AG04450 (cell line): Measurements from ENCODE around the gene CSNK1G1. TPM values are rescaled to one million over a fixed set of nuclear protein-coding genes. Genes with fewer than 3 reads are reported as not detected.

Source experiments
- CTCF ChIA-PET: fragments of 300-600, 350-600 bp; formaldehyde crosslinking; extraction: SDS; loops from one replicate; lab custom pipeline; 2022; ENCODE audit warnings: antibody characterized with exemption, inconsistent platforms; lab: Charles Lee
- POLR2A ChIA-PET: fragments of 350-600 bp; formaldehyde crosslinking; extraction: SDS; loops from one replicate; lab custom pipeline; 2021; ENCODE audit warnings: antibody characterized with exemption, inconsistent platforms; lab: Yijun Ruan, JAX
- DNase-seq: peaks from one replicate; pipeline ENCODE4 v3.0.0-alpha.2; 2011; ENCODE audit warnings: low read depth, low spot score
- H3K27ac ChIP-seq: one replicate; pipeline ENCODE4 v1.5.1; 2012; ENCODE audit warnings: low read depth, low read length, control low read depth
- H3K27me3 ChIP-seq: one replicate; pipeline ENCODE4 v1.6.0; 2012; ENCODE audit warnings: low read length; ENCODE audit not compliant: control insufficient read depth, insufficient read depth
- H3K4me3 ChIP-seq: 2 replicates; pipeline ENCODE4 v1.5.1; 2011; ENCODE audit warnings: mild to moderate bottlenecking, low read depth, low read length, control low read depth
- H3K9me3 ChIP-seq: 2 replicates; pipeline ENCODE4 v1.5.1; 2012; ENCODE audit warnings: low read length; ENCODE audit not compliant: control insufficient read depth, insufficient read depth
- polyA plus RNA-seq: library from polyadenylated mRNA; depleted of rRNA; stranded (reverse); fragments of >200 nt; gene quantifications from 2 replicates; pipeline ENCODE4 v1.2.3, GENCODE V29; 2011
- TF ChIP-seq, protein P1 (sequence below): IDR thresholded peaks from 2 replicates; pipeline ENCODE4 v1.5.1; 2011; ENCODE audit warnings: low read depth, low read length, control low read depth, inconsistent platforms

Gene CSNK1G1
- polyA plus RNA-seq, 1 experiment: 24.3 TPM

DNA sequence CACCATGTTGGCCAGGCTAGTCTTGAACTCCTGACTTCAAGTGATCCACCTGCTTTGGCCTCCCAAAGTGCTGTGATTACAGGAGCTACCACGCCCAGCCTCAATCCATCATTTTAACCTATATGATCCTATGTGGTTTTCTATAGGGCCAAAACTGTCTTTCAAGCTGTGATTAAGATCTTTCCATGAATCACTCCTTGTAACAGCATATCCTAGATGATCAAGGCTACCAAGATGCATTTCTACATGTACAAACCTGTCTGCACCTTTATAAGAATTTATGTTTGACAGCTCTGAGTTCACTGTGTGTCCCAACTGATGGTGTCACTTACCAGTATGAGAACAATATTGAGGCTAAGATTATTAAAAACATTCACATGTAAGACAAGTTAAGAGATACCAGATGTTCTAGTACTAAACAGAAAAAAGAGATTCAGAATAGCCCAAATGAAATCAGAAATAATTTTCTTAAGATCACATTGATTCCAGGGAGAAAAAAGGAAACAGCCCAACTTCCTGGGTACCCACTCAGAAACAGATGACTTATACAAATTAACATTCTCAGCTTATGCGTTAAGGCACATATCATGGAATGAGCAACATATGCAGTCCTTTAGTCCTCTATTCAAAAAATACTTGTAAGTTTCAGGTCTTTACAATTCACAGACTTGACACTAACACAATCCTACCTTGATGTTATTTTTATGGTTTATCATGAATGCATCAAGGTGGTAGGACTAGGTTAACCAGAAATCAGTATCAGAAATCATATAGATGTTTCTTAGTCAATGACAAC is 168.4 kb downstream of the CSNK1G1 start:
- H3K4me3 ChIP-seq: no peak overlapping the region
- TF ChIP-seq, protein P1, sequence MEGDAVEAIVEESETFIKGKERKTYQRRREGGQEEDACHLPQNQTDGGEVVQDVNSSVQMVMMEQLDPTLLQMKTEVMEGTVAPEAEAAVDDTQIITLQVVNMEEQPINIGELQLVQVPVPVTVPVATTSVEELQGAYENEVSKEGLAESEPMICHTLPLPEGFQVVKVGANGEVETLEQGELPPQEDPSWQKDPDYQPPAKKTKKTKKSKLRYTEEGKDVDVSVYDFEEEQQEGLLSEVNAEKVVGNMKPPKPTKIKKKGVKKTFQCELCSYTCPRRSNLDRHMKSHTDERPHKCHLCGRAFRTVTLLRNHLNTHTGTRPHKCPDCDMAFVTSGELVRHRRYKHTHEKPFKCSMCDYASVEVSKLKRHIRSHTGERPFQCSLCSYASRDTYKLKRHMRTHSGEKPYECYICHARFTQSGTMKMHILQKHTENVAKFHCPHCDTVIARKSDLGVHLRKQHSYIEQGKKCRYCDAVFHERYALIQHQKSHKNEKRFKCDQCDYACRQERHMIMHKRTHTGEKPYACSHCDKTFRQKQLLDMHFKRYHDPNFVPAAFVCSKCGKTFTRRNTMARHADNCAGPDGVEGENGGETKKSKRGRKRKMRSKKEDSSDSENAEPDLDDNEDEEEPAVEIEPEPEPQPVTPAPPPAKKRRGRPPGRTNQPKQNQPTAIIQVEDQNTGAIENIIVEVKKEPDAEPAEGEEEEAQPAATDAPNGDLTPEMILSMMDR: no peak
- ChIA-PET POLR2A (interaction anchor here (0.7 kb wide), 1 partner anchor 82 kb away, joined by 3 read pairs; no protein-coding TSS in a partner anchor), CTCF (no interaction called here)
- H3K27me3 ChIP-seq: no peaks in the 10 kb centered on the region
- DNase-seq: no peak
- H3K9me3 ChIP-seq: no peaks in the 10 kb centered on the region
- H3K27ac ChIP-seq: no peak overlapping the region

DNA sequence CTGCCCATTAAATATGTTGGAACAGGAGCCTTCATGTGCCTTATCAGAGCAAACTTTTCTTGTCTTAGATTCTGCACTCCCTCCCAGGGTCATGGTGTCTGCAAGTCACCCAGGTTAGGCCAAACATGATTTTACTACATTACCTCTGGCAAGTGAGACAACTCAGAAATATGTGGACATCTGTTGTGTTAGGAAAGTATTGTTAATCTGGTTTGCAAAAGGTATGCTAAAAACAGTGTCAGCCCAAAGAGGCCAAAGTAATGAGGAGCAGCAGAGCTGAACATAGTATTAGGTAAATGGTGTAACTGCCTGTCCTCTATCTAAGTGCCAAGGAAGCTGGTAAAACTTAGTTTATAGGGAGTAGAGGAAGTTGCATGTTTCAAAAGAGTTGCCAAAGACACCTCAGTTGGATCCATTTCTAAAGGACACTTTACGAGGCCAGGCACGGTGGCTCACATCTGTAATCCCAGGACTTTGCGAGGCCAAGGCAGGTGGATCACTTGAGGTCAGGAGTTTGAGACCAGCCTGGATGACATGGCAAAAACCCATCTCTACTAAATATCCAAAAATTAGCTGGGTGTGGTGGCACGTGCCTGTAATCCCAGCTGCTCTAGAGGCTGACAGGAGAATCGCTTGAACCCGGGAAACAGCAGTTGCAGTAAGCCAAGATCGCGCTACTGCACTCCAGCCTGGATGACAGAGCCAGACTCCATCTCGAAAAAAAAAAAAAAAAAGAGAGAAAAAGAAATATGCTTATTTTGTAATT is 170.6 kb downstream of the CSNK1G1 start:
- CTCF ChIA-PET: interaction anchor here (0.5 to 0.7 kb wide), 3 partner anchors 74 to 372 kb away, joined by 4 to 5 read pairs (median 5); no protein-coding TSS in a partner anchor
- Histone ChIP-seq H3K27me3 (no peaks in the 10 kb centered on the region), H3K9me3 (no peaks in the 10 kb centered on the region), H3K4me3 (no peak overlapping the region), H3K27ac (no peak overlapping the region)
- POLR2A ChIA-PET: interaction anchor here (0.6 kb wide), 1 partner anchor 202 kb away, joined by 4 read pairs; the partner anchor contains the start of gene TRIP4
- no peak for DNase-seq
- TF ChIP-seq, protein P1: no peak

- TF ChIP-seq, protein P1: no peak
- H3K9me3 ChIP-seq: no peaks in the 10 kb centered on the region
- ChIA-PET POLR2A (no interaction called here), CTCF (no interaction called here)
- H3K27me3 ChIP-seq: no peaks in the 10 kb centered on the region
- DNase-seq: no peak
- no peak overlapping the region for H3K27ac ChIP-seq
- no peak overlapping the region for H3K4me3 ChIP-seq
Measured at GRCh38 chr15:64182859-64183370, 173.1 kb downstream of the CSNK1G1 start.

GRCh38 chr15:64180235-64180824 is 175.6 kb downstream of the CSNK1G1 start:
- POLR2A ChIA-PET: no interaction called here
- TF ChIP-seq, protein P1: no peak

More at GRCh38 chr15:64180235-64180824, 175.6 kb downstream of the CSNK1G1 start:
- no peak overlapping the region for H3K4me3 ChIP-seq
- no peaks in the 10 kb centered on the region for H3K27me3 ChIP-seq
- H3K27ac ChIP-seq: no peak overlapping the region
- DNase-seq: no peak
- CTCF ChIA-PET: no interaction called here
- no peaks in the 10 kb centered on the region for H3K9me3 ChIP-seq
